SU-DHL-6 (cell line): Measurements from ENCODE around the gene DNAH11.

Experiments
- H2AFZ ChIP-seq: fragments of 200-600 bp; sonication (generic); 2 replicates; pipeline ENCODE4 v1.6.1; 2014; ENCODE audit warnings: low read depth, mild to moderate bottlenecking, moderate library complexity, mixed read lengths, antibody characterized with exemption, low read length; ENCODE audit not compliant: severe bottlenecking
- H3F3A ChIP-seq: fragments of 200-600 bp; shearing (Covaris generic); 2 replicates; pipeline ENCODE4 v1.6.0; 2016; ENCODE audit warnings: antibody characterized with exemption, mild to moderate bottlenecking; ENCODE audit not compliant: insufficient read depth
- H3K27ac ChIP-seq: fragments of 200-600 bp; sonication (generic); 2 replicates; pipeline ENCODE4 v1.5.1; 2016; ENCODE audit warnings: low read depth, mild to moderate bottlenecking, low read length, moderate library complexity, mixed read lengths
- H3K27me3 ChIP-seq: fragments of 200-600 bp; sonication (generic), shearing (Covaris generic); 2 replicates; pipeline ENCODE4 v1.6.0; 2014; ENCODE audit warnings: mild to moderate bottlenecking, low read length
- H3K36me3 ChIP-seq: fragments of 200-600 bp; sonication (generic); 2 replicates; pipeline ENCODE4 v1.6.1; 2014; ENCODE audit warnings: mild to moderate bottlenecking, low read length, mixed read lengths
- H3K4me2 ChIP-seq: fragments of 300-600, 200-600 bp; shearing (Covaris generic), sonication (generic); 2 replicates; pipeline ENCODE4 v1.6.0; 2014; ENCODE audit warnings: low read length, low read depth, mild to moderate bottlenecking; ENCODE audit not compliant: poor library complexity, severe bottlenecking
- H3K4me3 ChIP-seq: fragments of 200-600 bp; sonication (generic); 2 replicates; pipeline ENCODE4 v1.5.1; 2014; ENCODE audit warnings: antibody characterized with exemption, low read length, mild to moderate bottlenecking, mixed read lengths; ENCODE audit not compliant: insufficient read depth, poor library complexity, severe bottlenecking
- H3K79me2 ChIP-seq: fragments of 200-600 bp; sonication (generic); 2 replicates; pipeline ENCODE4 v1.6.1; 2014; ENCODE audit warnings: mild to moderate bottlenecking, low read length, moderate library complexity; ENCODE audit not compliant: insufficient read depth
- H3K9ac ChIP-seq: fragments of 200-600 bp; sonication (generic); 2 replicates; pipeline ENCODE4 v1.7.0; 2014; ENCODE audit warnings: mild to moderate bottlenecking, low read length
- H3K9me2 ChIP-seq: fragments of 200-600 bp; sonication (generic); replicated peaks from 2 replicates; pipeline ENCODE4 v1.6.1; 2014; ENCODE audit warnings: low read length; ENCODE audit not compliant: insufficient read depth
- H3K9me3 ChIP-seq: fragments of 200-600 bp; sonication (generic); 2 replicates; pipeline ENCODE4 v1.6.1; 2014; ENCODE audit warnings: low read length, mixed read lengths; ENCODE audit not compliant: insufficient read depth
- H4K20me1 ChIP-seq: fragments of 200-600 bp; sonication (generic); 2 replicates; pipeline ENCODE4 v1.6.1; 2014; ENCODE audit warnings: low read depth, mild to moderate bottlenecking, antibody characterized with exemption, low read length, moderate library complexity, mixed read lengths
- CTCF ChIP-seq: fragments of 200-600 bp; sonication (generic); IDR thresholded peaks from one replicate; pipeline ENCODE4 v1.5.1; 2017; ENCODE audit warnings: antibody characterized with exemption, mild to moderate bottlenecking, low read length, moderate library complexity; ENCODE audit not compliant: insufficient read depth, poor library complexity, severe bottlenecking
- EZH2phosphoT487 ChIP-seq: fragments of 200-600 bp; sonication (generic), shearing (Covaris generic); conservative IDR thresholded peaks from 2 replicates; pipeline ENCODE4 v1.6.1; 2018; ENCODE audit warnings: mild to moderate bottlenecking, antibody characterized with exemption, low read length, moderate library complexity, mixed read lengths

The DNAH11 gene

DNA sequence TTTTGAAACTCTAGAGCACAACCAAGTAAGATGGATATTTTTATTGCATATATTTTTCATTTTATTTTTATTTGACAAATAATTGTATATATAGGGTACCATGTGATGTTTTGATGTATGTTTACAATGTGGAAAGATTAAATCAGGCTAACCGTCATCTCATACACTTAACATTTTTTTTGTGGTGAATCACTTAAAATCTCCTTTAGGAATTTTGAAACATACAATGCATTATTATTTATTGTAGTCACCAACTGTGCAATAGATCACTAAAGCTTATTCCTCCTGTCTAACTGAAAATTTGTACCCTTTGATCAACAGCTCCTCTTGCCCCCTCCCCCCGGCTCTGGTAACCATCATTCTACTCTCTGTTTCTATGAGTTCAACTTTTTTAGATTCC lies 77.2 kb downstream of the DNAH11 start:
- Histone ChIP-seq H3F3A (no peaks in the 10 kb centered on the region), H3K9me2 (no peaks in the 10 kb centered on the region), H4K20me1 (no peaks in the 10 kb centered on the region), H2AFZ (no peak overlapping the region), H3K36me3 (no peaks in the 10 kb centered on the region), H3K27ac (no peak overlapping the region), H3K9ac (no peak overlapping the region), H3K79me2 (no peaks in the 10 kb centered on the region), H3K9me3 (no peaks in the 10 kb centered on the region), H3K27me3 (no peaks in the 10 kb centered on the region), H3K4me2 (no peak overlapping the region), H3K4me3 (no peak overlapping the region)
- TF ChIP-seq EZH2phosphoT487 (no peak), CTCF (no peak)

DNA sequence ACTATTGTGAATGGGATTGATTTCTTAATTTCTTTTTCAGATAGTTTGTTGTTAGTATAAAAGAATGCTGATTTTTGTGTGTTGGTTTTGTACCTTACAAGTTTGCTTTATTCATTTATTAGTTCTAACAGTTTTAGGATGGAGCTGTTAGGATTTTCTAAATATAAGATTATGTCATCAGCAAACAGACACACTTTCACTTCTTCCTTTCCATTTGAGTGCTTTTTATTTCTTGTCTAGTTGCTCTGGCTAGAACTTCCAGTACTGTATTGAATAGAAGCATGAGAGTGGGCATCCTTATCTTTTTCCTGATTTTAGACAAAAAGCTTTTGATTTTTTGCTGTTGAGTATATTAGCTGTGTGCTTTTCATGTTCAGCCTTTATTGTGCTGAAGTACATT lies 81.5 kb downstream of the DNAH11 start:
- Histone ChIP-seq H3K9ac (no peak overlapping the region), H4K20me1 (no peaks in the 10 kb centered on the region), H2AFZ (no peak overlapping the region), H3K4me3 (no peak overlapping the region), H3K9me3 (no peaks in the 10 kb centered on the region), H3K27ac (no peak overlapping the region), H3K4me2 (no peak overlapping the region), H3K36me3 (no peaks in the 10 kb centered on the region), H3F3A (no peaks in the 10 kb centered on the region), H3K79me2 (no peaks in the 10 kb centered on the region), H3K27me3 (no peaks in the 10 kb centered on the region), H3K9me2 (no peaks in the 10 kb centered on the region)
- TF ChIP-seq EZH2phosphoT487, result no peak
- TF ChIP-seq CTCF, result no peak

DNA sequence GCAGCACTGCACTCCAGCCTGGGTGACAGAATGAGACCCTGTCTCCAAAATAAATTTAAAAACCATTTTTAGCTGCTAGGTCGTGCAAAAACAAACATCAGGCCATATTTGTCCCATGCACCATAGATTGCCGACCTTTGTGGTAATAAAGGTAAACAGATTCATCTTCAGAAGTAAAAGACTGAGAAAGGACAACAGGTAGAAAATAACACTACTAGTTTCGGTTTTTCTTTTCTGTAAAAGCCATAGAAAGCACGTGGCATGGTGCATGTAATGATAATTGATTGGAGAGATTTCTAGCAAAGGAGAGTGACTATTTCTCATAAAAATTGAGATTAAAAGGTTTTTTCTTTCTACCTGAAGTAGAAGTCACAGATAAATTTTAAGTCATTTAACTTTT lies 93.9 kb downstream of the DNAH11 start:
- no peak overlapping the region for H3K4me2 ChIP-seq

More for the DNA sequence above, 93.9 kb downstream of the DNAH11 start:
- H3K9me3 ChIP-seq, result no peaks in the 10 kb centered on the region
- H3K27me3 ChIP-seq, result no peaks in the 10 kb centered on the region
- no peaks in the 10 kb centered on the region; the same call in 1 of the 2 replicates for H3K9me2 ChIP-seq
- H2AFZ ChIP-seq, result no peak overlapping the region
- H3F3A ChIP-seq, result no peaks in the 10 kb centered on the region
- no peaks in the 10 kb centered on the region for H4K20me1 ChIP-seq
- no peak overlapping the region for H3K27ac ChIP-seq
- no peaks in the 10 kb centered on the region for H3K36me3 ChIP-seq
- H3K4me3 ChIP-seq, result no peak overlapping the region
- no peak for TF ChIP-seq EZH2phosphoT487
- no peak for TF ChIP-seq CTCF
- H3K79me2 ChIP-seq, result no peaks in the 10 kb centered on the region
- H3K9ac ChIP-seq, result no peak overlapping the region
